Bronchial smooth muscle cell (primary cell): ENCODE data around the gene TFAP2C. TPM values are rescaled to one million over a fixed set of nuclear protein-coding genes. Genes with fewer than 3 reads are reported as not detected.

Experiments
- total RNA-seq: library from RNA; depleted of rRNA; stranded (reverse); fragments of >200 nt; gene quantifications from 2 replicates; pipeline ENCODE4 v1.2.1, GENCODE V29; 2014

Gene TFAP2C
- total RNA-seq, result not detected in 2 replicates

GRCh38 chr20:56628873-56629463, at the start of gene TFAP2C:
Gene TFAP2C, plus strand, starts transcription at chr20:56629306. Its CDS starts 239 bp downstream, at chr20:56629545.

Other genes with a start within 250 kb of the TFAP2C start
- gene AURKA, start 237.1 kb upstream of the TFAP2C start, total RNA-seq, result 2.4 and 8.2 TPM in 2 replicates
- 22.4 and 33.0 TPM in 2 replicates for gene CSTF1, start 236.7 kb upstream of the TFAP2C start, total RNA-seq
- gene CASS4, start 217.0 kb upstream of the TFAP2C start, total RNA-seq, result 3.0 and 5.0 TPM in 2 replicates
- 93.4 and 99.8 TPM in 2 replicates for gene RTF2, start 160.7 kb upstream of the TFAP2C start, total RNA-seq
- 0.16 TPM in 1 of 2 replicates, not detected in the other for gene FAM209A, start 104.6 kb upstream of the TFAP2C start, total RNA-seq
- gene FAM209B, start 96.1 kb upstream of the TFAP2C start, total RNA-seq, result 0.34 TPM in 1 of 2 replicates, not detected in the other